Measurements from ENCODE around the gene MN1. TPM values are rescaled to one million over a fixed set of nuclear protein-coding genes. Genes with fewer than 3 reads are reported as not detected.
A peak's percentile ranks its signal among the peaks of the same experiment; 100 is the strongest.

The MN1 gene
- total and polyA plus RNA-seq, 2 donors (not counting 1 experiment from before 2014, with no cell fraction given): 2.8 to 7.4 TPM

- H3K79me2 ChIP-seq (ENCODE audit: control insufficient read depth, insufficient read depth, low read length): no peaks in the 10 kb centered on the region
- no peaks in the 10 kb centered on the region for H3K4me1 ChIP-seq (ENCODE audit: control insufficient read depth, extremely low read depth, insufficient read depth, low read length)
- H3K4me2 ChIP-seq (ENCODE audit: extremely low read depth, insufficient read depth, low read length): no peak overlapping the region
- no peak overlapping the region for H2AFZ ChIP-seq (ENCODE audit: low read length)
- H3K9me3 ChIP-seq (ENCODE audit: control insufficient read depth, insufficient read depth, low read depth, low read length): no peaks in the 10 kb centered on the region
- no peak overlapping the region for H3K27ac ChIP-seq (ENCODE audit: insufficient read depth, low read length)
- no peaks in the 10 kb centered on the region for H3K36me3 ChIP-seq (ENCODE audit: control insufficient read depth, insufficient read depth, low read length)
- H4K20me1 ChIP-seq (ENCODE audit: control insufficient read depth, extremely low read depth, insufficient read depth, low read length): no peaks in the 10 kb centered on the region
- no peaks in the 10 kb centered on the region for H3K27me3 ChIP-seq (ENCODE audit: control insufficient read depth, insufficient read depth, low read length)
- no peak for TF ChIP-seq EZH2 (IDR thresholded peaks at IDR 0.05; ENCODE audit: low read length, missing control alignments)
- TF ChIP-seq CTCF (conservative IDR thresholded peaks at IDR 0.05 in 1 of 2, IDR thresholded peaks at IDR 0.05 in 1 of 2; ENCODE audit: low read depth in 1 of 2, low read length in 2 of 2): no peak
- H3K4me3 ChIP-seq (replicated peaks in 1 of 4; ENCODE audit: control extremely low read depth in 1 of 4, insufficient read depth in 1 of 4, low read depth in 3 of 4, low read length in 4 of 4): no peak overlapping the region
- H3K9ac ChIP-seq (ENCODE audit: insufficient read depth, low read length): no peak overlapping the region
- DNase-seq (ENCODE audit: low read depth in 2 of 2): no peak
Measured at GRCh38 chr22:27829620-27830019, 28.1 kb upstream of the MN1 start.

GRCh38 chr22:27827604-27828587 lies 26.3 kb upstream of the MN1 start:
- H3K79me2 ChIP-seq (ENCODE audit: control insufficient read depth, insufficient read depth, low read length): no peaks in the 10 kb centered on the region
- H3K9ac ChIP-seq (ENCODE audit: insufficient read depth, low read length): no peak overlapping the region
- H4K20me1 ChIP-seq (ENCODE audit: control insufficient read depth, extremely low read depth, insufficient read depth, low read length): no peaks in the 10 kb centered on the region
- no peak overlapping the region for H3K27ac ChIP-seq (ENCODE audit: insufficient read depth, low read length)
- no peaks in the 10 kb centered on the region for H3K27me3 ChIP-seq (ENCODE audit: control insufficient read depth, insufficient read depth, low read length)
- no peak overlapping the region for H2AFZ ChIP-seq (ENCODE audit: low read length)
- H3K4me3 ChIP-seq (replicated peaks in 1 of 4; ENCODE audit: control extremely low read depth in 1 of 4, insufficient read depth in 1 of 4, low read depth in 3 of 4, low read length in 4 of 4): no peak overlapping the region
- no peak overlapping the region for H3K4me2 ChIP-seq (ENCODE audit: extremely low read depth, insufficient read depth, low read length)
- H3K4me1 ChIP-seq (ENCODE audit: control insufficient read depth, extremely low read depth, insufficient read depth, low read length): no peaks in the 10 kb centered on the region
- no peaks in the 10 kb centered on the region for H3K9me3 ChIP-seq (ENCODE audit: control insufficient read depth, insufficient read depth, low read depth, low read length)
- TF ChIP-seq CTCF (conservative IDR thresholded peaks at IDR 0.05 in 1 of 2, IDR thresholded peaks at IDR 0.05 in 1 of 2; ENCODE audit: low read depth in 1 of 2, low read length in 2 of 2): no peak
- TF ChIP-seq EZH2 (IDR thresholded peaks at IDR 0.05; ENCODE audit: low read length, missing control alignments): no peak
- H3K36me3 ChIP-seq (ENCODE audit: control insufficient read depth, insufficient read depth, low read length): no peaks in the 10 kb centered on the region
- DNase-seq (ENCODE audit: low read depth in 2 of 2): no peak

GRCh38 chr22:27825174-27825573 lies 23.6 kb upstream of the MN1 start:
- DNase-seq (ENCODE audit: low read depth in 2 of 2): no peak
- H2AFZ ChIP-seq (ENCODE audit: low read length): no peak overlapping the region
- no peaks in the 10 kb centered on the region for H3K4me1 ChIP-seq (ENCODE audit: control insufficient read depth, extremely low read depth, insufficient read depth, low read length)
- no peak overlapping the region for H3K4me2 ChIP-seq (ENCODE audit: extremely low read depth, insufficient read depth, low read length)
- no peaks in the 10 kb centered on the region for H3K27me3 ChIP-seq (ENCODE audit: control insufficient read depth, insufficient read depth, low read length)
- H3K9me3 ChIP-seq (ENCODE audit: control insufficient read depth, insufficient read depth, low read depth, low read length): no peaks in the 10 kb centered on the region
- TF ChIP-seq EZH2 (IDR thresholded peaks at IDR 0.05; ENCODE audit: low read length, missing control alignments) (no peak), CTCF (conservative IDR thresholded peaks at IDR 0.05 in 1 of 2, IDR thresholded peaks at IDR 0.05 in 1 of 2; ENCODE audit: low read depth in 1 of 2, low read length in 2 of 2) (peak; percentile 3 to 40)
- no peak overlapping the region for H3K27ac ChIP-seq (ENCODE audit: insufficient read depth, low read length)
- no peaks in the 10 kb centered on the region for H4K20me1 ChIP-seq (ENCODE audit: control insufficient read depth, extremely low read depth, insufficient read depth, low read length)
- H3K79me2 ChIP-seq (ENCODE audit: control insufficient read depth, insufficient read depth, low read length): no peaks in the 10 kb centered on the region
- no peak overlapping the region for H3K9ac ChIP-seq (ENCODE audit: insufficient read depth, low read length)
- no peaks in the 10 kb centered on the region for H3K36me3 ChIP-seq (ENCODE audit: control insufficient read depth, insufficient read depth, low read length)
- no peak overlapping the region for H3K4me3 ChIP-seq (replicated peaks in 1 of 4; ENCODE audit: control extremely low read depth in 1 of 4, insufficient read depth in 1 of 4, low read depth in 3 of 4, low read length in 4 of 4)
